Measurements from ENCODE around the gene POLH.
"Not testable (repeated sequence)": the region's sequence is repeated elsewhere in the genome, so short reads cannot be mapped to it uniquely, and the experiment has no call there.

POLH gene

DNA sequence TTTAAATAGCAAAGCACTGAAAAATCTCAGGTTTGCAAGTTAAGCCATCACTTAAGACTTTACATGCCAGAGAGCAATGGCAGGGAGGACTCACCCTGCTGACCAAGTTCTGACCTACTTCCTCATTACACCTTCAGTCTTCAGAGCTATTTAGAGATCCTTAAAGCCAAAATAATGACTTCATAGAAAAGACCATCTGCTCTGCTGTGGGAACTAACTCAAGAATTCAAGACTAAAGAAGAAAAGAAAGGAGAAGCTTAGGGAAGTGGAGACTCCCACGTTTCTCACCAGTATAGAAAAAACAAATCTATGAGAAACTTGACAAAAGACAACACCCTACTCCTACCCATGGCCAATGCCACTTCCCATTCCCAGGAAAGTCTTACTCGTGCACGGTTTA is 28.8 kb upstream of the POLH start:
- CTCF ChIA-PET: no interaction called here
- no peak for TF ChIP-seq CTBP1 (IDR thresholded peaks at IDR 0.05; ENCODE audit: borderline replicate concordance)
- TF ChIP-seq SP1 (IDR thresholded peaks at IDR 0.05): no peak
- no peak for TF ChIP-seq L3MBTL2 (conservative IDR thresholded peaks at IDR 0.05)
- TF ChIP-seq FOXM1 (IDR thresholded peaks at IDR 0.05; ENCODE audit: borderline replicate concordance): no peak
- no peak for TF ChIP-seq SUZ12 (IDR thresholded peaks at IDR 0.05)
- no peak for TF ChIP-seq ZNF384 (IDR thresholded peaks at IDR 0.05)
- no peak for TF ChIP-seq FOXA1 (IDR thresholded peaks at IDR 0.05)
- TF ChIP-seq, protein P1, sequence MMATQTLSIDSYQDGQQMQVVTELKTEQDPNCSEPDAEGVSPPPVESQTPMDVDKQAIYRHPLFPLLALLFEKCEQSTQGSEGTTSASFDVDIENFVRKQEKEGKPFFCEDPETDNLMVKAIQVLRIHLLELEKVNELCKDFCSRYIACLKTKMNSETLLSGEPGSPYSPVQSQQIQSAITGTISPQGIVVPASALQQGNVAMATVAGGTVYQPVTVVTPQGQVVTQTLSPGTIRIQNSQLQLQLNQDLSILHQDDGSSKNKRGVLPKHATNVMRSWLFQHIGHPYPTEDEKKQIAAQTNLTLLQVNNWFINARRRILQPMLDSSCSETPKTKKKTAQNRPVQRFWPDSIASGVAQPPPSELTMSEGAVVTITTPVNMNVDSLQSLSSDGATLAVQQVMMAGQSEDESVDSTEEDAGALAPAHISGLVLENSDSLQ (IDR thresholded peaks at IDR 0.05): no peak
- TF ChIP-seq FOXK2 (IDR thresholded peaks at IDR 0.05): no peak
- POLR2A ChIA-PET: interaction anchor here (0.6 kb wide), 2 partner anchors 28 to 88 kb away, joined by 3 read pairs; partner anchors contain the start of genes MAD2L1BP, POLH and XPO5
- DNase-seq (ENCODE audit: extremely low spot score): no peak

DNA sequence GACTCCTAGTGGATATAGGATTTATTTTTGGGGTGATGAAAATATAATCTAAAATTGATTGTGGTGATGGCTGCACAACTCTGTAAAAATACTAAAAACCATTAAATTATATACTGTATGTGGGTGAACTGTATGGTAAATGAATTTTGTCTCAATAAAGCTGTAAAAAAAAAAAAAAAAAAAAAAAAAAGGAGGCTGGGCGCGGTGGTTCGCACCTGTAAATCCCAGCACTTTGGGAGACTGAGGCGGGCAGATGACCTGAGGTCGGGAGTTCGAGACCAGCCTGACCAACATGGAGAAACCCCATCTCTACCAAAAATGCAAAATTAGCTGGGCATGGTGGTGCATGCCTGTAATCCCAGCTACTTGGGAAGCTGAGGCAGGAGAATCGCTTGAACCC is 18.4 kb upstream of the POLH start:
- peak; percentile 58; the same call in 1 of the 2 replicates for TF ChIP-seq ZNF384 (IDR thresholded peaks at IDR 0.05)
- POLR2A ChIA-PET; DNase-seq (ENCODE audit: extremely low spot score); CTCF ChIA-PET: not testable (repeated sequence)

GRCh38 chr6:43559328-43559727 is 16.7 kb upstream of the POLH start:
- ChIA-PET POLR2A (interaction anchor here (1.4 kb wide), 1 partner anchor 16 kb away, joined by 3 read pairs; the partner anchor contains the start of genes POLH and XPO5), CTCF (no interaction called here)
- no peak for TF ChIP-seq ZNF384 (IDR thresholded peaks at IDR 0.05)
- no peak for TF ChIP-seq ARNT (IDR thresholded peaks at IDR 0.05)
- no peak for TF ChIP-seq FOXK2 (IDR thresholded peaks at IDR 0.05)
- TF ChIP-seq HDGF (IDR thresholded peaks at IDR 0.05; ENCODE audit: borderline replicate concordance): no peak
- TF ChIP-seq, protein P1 (IDR thresholded peaks at IDR 0.05): no peak
- no peak for TF ChIP-seq SP1 (IDR thresholded peaks at IDR 0.05)
- no peak for TF ChIP-seq ELF4 (IDR thresholded peaks at IDR 0.05)
- TF ChIP-seq LEF1 (IDR thresholded peaks at IDR 0.05; ENCODE audit: borderline replicate concordance): no peak
- no peak for TF ChIP-seq NFRKB (IDR thresholded peaks at IDR 0.05)
- no peak for TF ChIP-seq SUZ12 (IDR thresholded peaks at IDR 0.05)
- no peak for TF ChIP-seq FOXA1 (IDR thresholded peaks at IDR 0.05)
- no peak for TF ChIP-seq BHLHE40 (IDR thresholded peaks at IDR 0.05; ENCODE audit: borderline replicate concordance)
- TF ChIP-seq CTBP1 (IDR thresholded peaks at IDR 0.05; ENCODE audit: borderline replicate concordance): no peak
- no peak for TF ChIP-seq TARDBP (IDR thresholded peaks at IDR 0.05)
- no peak for TF ChIP-seq L3MBTL2 (conservative IDR thresholded peaks at IDR 0.05)
- TF ChIP-seq FOXM1 (IDR thresholded peaks at IDR 0.05; ENCODE audit: borderline replicate concordance): no peak
- no peak for DNase-seq (ENCODE audit: extremely low spot score)

GRCh38 chr6:43570876-43571441 is 5.0 kb upstream of the POLH start:
- CTCF ChIA-PET: no interaction called here
- POLR2A ChIA-PET: interaction anchor here (2.0 kb wide), 1 partner anchor 144 kb away, joined by 4 read pairs; the partner anchor contains the start of gene ABCC10
- DNase-seq (ENCODE audit: extremely low spot score): no peak
- TF ChIP-seq, protein P1 (IDR thresholded peaks at IDR 0.05): no peak
- TF ChIP-seq CTBP1 (IDR thresholded peaks at IDR 0.05; ENCODE audit: borderline replicate concordance): no peak
- TF ChIP-seq ZNF384 (IDR thresholded peaks at IDR 0.05): no peak
- TF ChIP-seq FOXM1 (IDR thresholded peaks at IDR 0.05; ENCODE audit: borderline replicate concordance): no peak
- TF ChIP-seq TARDBP (IDR thresholded peaks at IDR 0.05): no peak
- TF ChIP-seq HDGF (IDR thresholded peaks at IDR 0.05; ENCODE audit: borderline replicate concordance): no peak
- TF ChIP-seq SP1 (IDR thresholded peaks at IDR 0.05): no peak
- TF ChIP-seq L3MBTL2 (conservative IDR thresholded peaks at IDR 0.05): no peak
- no peak for TF ChIP-seq FOXK2 (IDR thresholded peaks at IDR 0.05)
- no peak for TF ChIP-seq LEF1 (IDR thresholded peaks at IDR 0.05; ENCODE audit: borderline replicate concordance)
- no peak for TF ChIP-seq ELF4 (IDR thresholded peaks at IDR 0.05)
- no peak for TF ChIP-seq ARNT (IDR thresholded peaks at IDR 0.05)
- TF ChIP-seq BHLHE40 (IDR thresholded peaks at IDR 0.05; ENCODE audit: borderline replicate concordance): no peak
- no peak for TF ChIP-seq FOXA1 (IDR thresholded peaks at IDR 0.05)

- DNase-seq (ENCODE audit: extremely low spot score): no peak
- ChIA-PET CTCF (no interaction called here), POLR2A (interaction anchor here (2.0 kb wide), 1 partner anchor 145 kb away, joined by 4 read pairs; the partner anchor contains the start of gene ABCC10)
- TF ChIP-seq, protein P1 (IDR thresholded peaks at IDR 0.05): no peak
Measured at GRCh38 chr6:43572015-43572414, 4.0 kb upstream of the POLH start.

GRCh38 chr6:43575105-43575771 is 747 bp upstream of the POLH start:
- TF ChIP-seq ELF4 (IDR thresholded peaks at IDR 0.05): no peak
- TF ChIP-seq L3MBTL2 (conservative IDR thresholded peaks at IDR 0.05): peak; percentile 85
- peak; percentile 61 for DNase-seq (ENCODE audit: extremely low spot score)
- CTCF ChIA-PET: interaction anchor here (1.1 to 1.2 kb wide), 2 partner anchors 68 to 313 kb away, joined by 3 to 5 read pairs; no protein-coding TSS in a partner anchor
- POLR2A ChIA-PET: interaction anchor here (0.6 to 2.8 kb wide), 17 partner anchors 9 to 646 kb away, joined by 3 to 15 read pairs (median 4); partner anchors contain the start of genes ABCC10, CNPY3, GTPBP2 and MAD2L1BP
